Measurements from ENCODE around the gene VAPA. TPM values are rescaled to one million over a fixed set of nuclear protein-coding genes. Genes with fewer than 3 reads are reported as not detected.

VAPA gene
- total RNA-seq, 1 donor from 2014 or later = 208 TPM

- no peak overlapping the region for H3K27ac ChIP-seq (replicated peaks)
- intact Hi-C loops (cut with micrococcal nuclease) = no loop called here
- H3K9me3 ChIP-seq (replicated peaks) = no peaks in the 10 kb centered on the region
- no peak overlapping the region for H3K4me3 ChIP-seq
- no peak for TF ChIP-seq CTCF (IDR thresholded peaks at IDR 0.05; ENCODE audit: borderline replicate concordance)
- no peaks in the 10 kb centered on the region for H3K36me3 ChIP-seq
- peaks cover 21% of the 10 kb centered on the region for H3K4me1 ChIP-seq
- no peaks in the 10 kb centered on the region for H3K27me3 ChIP-seq (ENCODE audit: low read depth)
- no peak for DNase-seq
These were observed 47.2 kb downstream of the VAPA start for GRCh38 chr18:9961041-9961440.

GRCh38 chr18:9965711-9966624 is 52.2 kb downstream of the VAPA start:
- Histone ChIP-seq H3K27me3 (ENCODE audit: low read depth) (no peaks in the 10 kb centered on the region), H3K36me3 (no peaks in the 10 kb centered on the region), H3K4me1 (peaks cover 5% of the 10 kb centered on the region), H3K27ac (replicated peaks) (no peak overlapping the region), H3K4me3 (no peak overlapping the region), H3K9me3 (replicated peaks) (no peaks in the 10 kb centered on the region)
- no peak for TF ChIP-seq CTCF (IDR thresholded peaks at IDR 0.05; ENCODE audit: borderline replicate concordance)
- intact Hi-C loops (cut with micrococcal nuclease) = no loop called here
- no peak for DNase-seq

DNA sequence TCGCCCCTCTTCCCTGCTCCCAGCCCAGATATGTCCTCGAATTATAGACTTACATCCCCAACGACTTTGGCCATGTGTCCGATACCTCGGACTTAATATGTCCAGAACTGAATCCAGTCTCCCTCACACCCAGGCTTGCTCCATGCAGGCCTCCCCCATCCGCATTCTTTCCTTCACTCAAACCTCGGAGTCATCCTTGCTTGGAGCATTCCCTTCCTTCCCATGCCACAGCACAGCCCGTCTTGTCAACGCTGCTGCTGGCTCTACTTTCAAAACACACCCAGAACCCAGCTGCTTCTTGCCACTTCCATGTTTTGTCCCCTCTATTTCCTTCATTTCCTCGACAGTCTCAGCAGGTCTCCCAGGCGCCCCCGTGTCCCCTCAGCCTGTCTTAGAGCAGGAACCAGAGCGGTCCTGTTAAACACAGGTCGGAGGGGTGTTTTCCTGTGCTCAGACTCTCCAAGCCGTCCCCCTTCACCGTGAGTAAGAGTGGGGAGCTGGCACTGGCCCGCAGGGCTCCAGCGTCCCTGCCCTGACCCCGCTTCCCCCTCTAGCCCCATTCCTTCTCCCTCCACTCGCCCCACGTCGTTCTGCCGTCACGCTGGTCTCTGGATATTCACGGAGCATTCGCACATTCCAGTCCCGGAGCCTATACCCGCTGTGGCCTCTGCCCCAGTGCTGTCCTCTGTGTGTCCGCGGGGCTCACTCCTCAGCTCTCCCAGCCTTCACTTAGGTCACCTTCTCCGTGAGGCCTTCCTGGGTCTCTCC is 54.4 kb downstream of the VAPA start:
- Histone ChIP-seq H3K27ac (replicated peaks) (no peak overlapping the region), H3K4me3 (peak overlapping the region; percentile 28), H3K4me1 (no peaks in the 10 kb centered on the region), H3K27me3 (ENCODE audit: low read depth) (no peaks in the 10 kb centered on the region), H3K9me3 (replicated peaks) (no peaks in the 10 kb centered on the region), H3K36me3 (no peaks in the 10 kb centered on the region)
- intact Hi-C loops (cut with micrococcal nuclease) = no loop called here
- no peak for TF ChIP-seq CTCF (IDR thresholded peaks at IDR 0.05; ENCODE audit: borderline replicate concordance)
- no peak for DNase-seq

GRCh38 chr18:9969247-9969646 is 55.4 kb downstream of the VAPA start:
- no peaks in the 10 kb centered on the region for H3K9me3 ChIP-seq (replicated peaks)
- no peak overlapping the region for H3K4me3 ChIP-seq
- no peak overlapping the region for H3K27ac ChIP-seq (replicated peaks)
- no peaks in the 10 kb centered on the region for H3K36me3 ChIP-seq
- intact Hi-C loops (cut with micrococcal nuclease) = no loop called here
- no peaks in the 10 kb centered on the region for H3K27me3 ChIP-seq (ENCODE audit: low read depth)
- H3K4me1 ChIP-seq = no peaks in the 10 kb centered on the region
- no peak for DNase-seq
- TF ChIP-seq CTCF (IDR thresholded peaks at IDR 0.05; ENCODE audit: borderline replicate concordance) = no peak

- intact Hi-C loops (cut with micrococcal nuclease) = loop anchor here (2.0 kb wide), 1 partner anchor 549 kb away; no protein-coding TSS in a partner anchor
- peaks cover 16% of the 10 kb centered on the region for H3K9me3 ChIP-seq (replicated peaks)
- no peaks in the 10 kb centered on the region for H3K27me3 ChIP-seq (ENCODE audit: low read depth)
- H3K36me3 ChIP-seq = no peaks in the 10 kb centered on the region
- no peak for DNase-seq
- H3K27ac ChIP-seq (replicated peaks) = no peak overlapping the region
- no peak overlapping the region for H3K4me3 ChIP-seq
- TF ChIP-seq CTCF (IDR thresholded peaks at IDR 0.05; ENCODE audit: borderline replicate concordance) = peak; percentile 85
- H3K4me1 ChIP-seq = no peaks in the 10 kb centered on the region
These were observed 57.6 kb downstream of the VAPA start for GRCh38 chr18:9971313-9971920.
